ENCODE data around the gene NAA25. TPM values are rescaled to one million over a fixed set of nuclear protein-coding genes. Genes with fewer than 3 reads are reported as not detected.

NAA25 gene
- total and polyA plus RNA-seq, 2 donors (not counting 3 experiments of a cell fraction or from before 2014, with no cell fraction given) = 5.3 to 25.5 TPM

DNA sequence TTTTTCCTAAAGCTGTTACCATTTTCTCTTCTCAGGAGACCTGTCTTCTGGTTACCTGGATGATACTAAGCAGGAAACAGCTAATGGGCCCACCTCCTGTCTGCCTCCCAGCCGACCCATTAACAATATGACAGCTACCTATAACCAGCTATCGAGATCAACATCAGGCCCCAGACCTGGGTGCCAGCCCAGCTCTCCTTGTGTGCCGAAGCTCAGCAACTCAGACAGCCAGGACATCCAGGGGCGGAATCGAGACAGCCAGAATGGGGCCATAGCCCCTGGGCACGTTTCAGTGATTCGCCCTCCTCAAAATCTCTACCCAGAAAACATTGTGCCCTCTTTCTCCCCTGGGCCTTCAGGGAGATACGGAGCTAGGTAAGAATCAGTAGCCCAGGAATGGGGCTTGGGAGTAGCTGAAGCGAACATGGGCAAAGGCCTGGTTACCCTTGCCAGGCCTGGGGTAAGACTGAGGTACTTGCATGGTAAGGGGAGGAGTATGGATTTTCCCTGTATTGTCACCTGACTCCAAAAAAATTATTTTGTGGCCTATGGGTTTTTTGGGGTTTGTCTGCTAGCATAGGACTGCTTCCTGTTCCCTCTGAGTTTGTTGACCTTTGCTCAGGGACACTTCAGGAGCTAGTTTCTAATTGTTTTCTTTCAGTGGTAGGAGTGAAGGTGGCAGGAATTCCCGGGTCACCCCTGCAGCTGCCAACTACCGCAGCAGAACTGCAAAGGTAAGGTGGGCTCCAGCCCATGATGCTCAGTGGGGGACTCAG is 43.4 kb upstream of the NAA25 start:
- no TSS peak for BruUV-seq (replicated peaks)
- FAIRE-seq (no peak), DNase-seq (ENCODE audit: low read depth, low spot score) (no peak)
- H3K27me3 ChIP-seq (ENCODE audit: control insufficient read depth in 2 of 2, insufficient read depth in 2 of 2, low read length in 2 of 2) = no peaks in the 10 kb centered on the region
- no peak overlapping the region for H3K4me3 ChIP-seq (replicated peaks in 1 of 3; ENCODE audit: insufficient read depth in 1 of 3, low read depth in 1 of 3, low read length in 3 of 3)
- TF ChIP-seq EZH2 (IDR thresholded peaks at IDR 0.05; ENCODE audit: borderline replicate concordance, low read depth, low read length, severe bottlenecking) (no peak), GATA2 (IDR thresholded peaks at IDR 0.05; ENCODE audit: insufficient read depth, insufficient read length, low read depth, low read length) (no peak)
- no peak overlapping the region for H3K27ac ChIP-seq (ENCODE audit: insufficient read depth, low read depth, low read length)
- H3K79me2 ChIP-seq (ENCODE audit: control insufficient read depth, insufficient read depth, low read length) = no peaks in the 10 kb centered on the region
- POLR2A ChIA-PET = no interaction called here
- dilution Hi-C loops (cut with MboI; ENCODE audit: extremely low pct_ligation_motif_present, low sequenced_read_pairs) (no loop called here), intact Hi-C loops (cut with micrococcal nuclease) (no loop called here)
- H3K9me3 ChIP-seq (replicated peaks; ENCODE audit: control insufficient read depth, insufficient read depth, low read length) = no peaks in the 10 kb centered on the region
- H3K9ac ChIP-seq (replicated peaks; ENCODE audit: extremely low read depth, insufficient read depth, low read length) = no peak overlapping the region
- H3K4me2 ChIP-seq (ENCODE audit: insufficient read depth, low read length) = no peak overlapping the region
- no peaks in the 10 kb centered on the region for H4K20me1 ChIP-seq (replicated peaks; ENCODE audit: control insufficient read depth, extremely low read depth, insufficient read depth, low read length)
- CTCF ChIA-PET = interaction anchor here (1.1 kb wide), 2 partner anchors 19 to 259 kb away, joined by 3 read pairs; no protein-coding TSS in a partner anchor
- no peak overlapping the region for H2AFZ ChIP-seq (ENCODE audit: low read depth, low read length)
- no peaks in the 10 kb centered on the region for H3K9me1 ChIP-seq (replicated peaks; ENCODE audit: control insufficient read depth, extremely low read depth, insufficient read depth, low read length)
- H3K4me1 ChIP-seq (ENCODE audit: control insufficient read depth, extremely low read depth, insufficient read depth, low read length) = peaks cover 2% of the 10 kb centered on the region
- H3K36me3 ChIP-seq (ENCODE audit: control insufficient read depth in 2 of 2, extremely low read depth in 1 of 2, insufficient read depth in 2 of 2, low read length in 2 of 2) = peaks cover 14 to 19% of the 10 kb centered on the region in 2 experiments

- FAIRE-seq = no peak
- intact Hi-C loops (cut with micrococcal nuclease) = no loop called here
- dilution Hi-C loops (cut with MboI; ENCODE audit: extremely low pct_ligation_motif_present, low sequenced_read_pairs) = no loop called here
Observed at GRCh38 chr12:112149596-112149995, 41.0 kb upstream of the NAA25 start.

More at GRCh38 chr12:112149596-112149995, 41.0 kb upstream of the NAA25 start:
- DNase-seq (ENCODE audit: low read depth, low spot score) = no peak
- Histone ChIP-seq H3K79me2 (ENCODE audit: control insufficient read depth, insufficient read depth, low read length) (no peaks in the 10 kb centered on the region), H3K27ac (ENCODE audit: insufficient read depth, low read depth, low read length) (no peak overlapping the region), H3K4me3 (replicated peaks in 1 of 3; ENCODE audit: insufficient read depth in 1 of 3, low read depth in 1 of 3, low read length in 3 of 3) (no peak overlapping the region), H3K36me3 (ENCODE audit: control insufficient read depth in 2 of 2, extremely low read depth in 1 of 2, insufficient read depth in 2 of 2, low read length in 2 of 2) (peaks cover 16 to 24% of the 10 kb centered on the region in 2 experiments), H3K4me2 (ENCODE audit: insufficient read depth, low read length) (no peak overlapping the region), H3K27me3 (ENCODE audit: control insufficient read depth in 2 of 2, insufficient read depth in 2 of 2, low read length in 2 of 2) (no peaks in the 10 kb centered on the region), H3K9me1 (replicated peaks; ENCODE audit: control insufficient read depth, extremely low read depth, insufficient read depth, low read length) (no peaks in the 10 kb centered on the region), H4K20me1 (replicated peaks; ENCODE audit: control insufficient read depth, extremely low read depth, insufficient read depth, low read length) (no peaks in the 10 kb centered on the region), H3K9ac (replicated peaks; ENCODE audit: extremely low read depth, insufficient read depth, low read length) (no peak overlapping the region), H3K9me3 (replicated peaks; ENCODE audit: control insufficient read depth, insufficient read depth, low read length) (no peaks in the 10 kb centered on the region), H3K4me1 (ENCODE audit: control insufficient read depth, extremely low read depth, insufficient read depth, low read length) (peaks cover 5% of the 10 kb centered on the region), H2AFZ (ENCODE audit: low read depth, low read length) (no peak overlapping the region)
- no TSS peak for BruUV-seq (replicated peaks)
- CTCF ChIA-PET = no interaction called here
- TF ChIP-seq MAX (IDR thresholded peaks at IDR 0.05; ENCODE audit: insufficient read depth, insufficient read length) = no peak
- no peak for TF ChIP-seq FOS (IDR thresholded peaks at IDR 0.05; ENCODE audit: borderline replicate concordance, insufficient read depth, low read length)
- no peak for TF ChIP-seq POLR2AphosphoS5 (IDR thresholded peaks at IDR 0.05; ENCODE audit: insufficient read depth, low read depth, low read length)
- POLR2A ChIA-PET = no interaction called here

Measured in endothelial cell of umbilical vein (primary cell).